Keratinocyte (primary cell): ENCODE data around the gene C3orf20. TPM values are rescaled to one million over a fixed set of nuclear protein-coding genes. Genes with fewer than 3 reads are reported as not detected.

Source experiments
- DNase-seq: peaks from one replicate; pipeline ENCODE4 v3.0.0-alpha.2; 2011; ENCODE audit warnings: low read depth, missing footprints, low spot score
- FAIRE-seq: peaks from 2 replicates; lab custom pipeline; 2011; peaks lifted over from hg19 to GRCh38; lab: Jason Lieb, UNC
- H2AFZ ChIP-seq: 2 replicates; pipeline ENCODE4 v1.6.0; 2012; ENCODE audit warnings: low read length, control low read depth, inconsistent platforms; ENCODE audit not compliant: control insufficient read depth
- H3K27ac ChIP-seq: 2 replicates; pipeline ENCODE4 v1.5.1; 2011; ENCODE audit warnings: low read length; ENCODE audit not compliant: control insufficient read depth, insufficient read depth
- H3K27me3 ChIP-seq: 3 replicates; pipeline ENCODE4 v1.6.0; 2011; ENCODE audit warnings: low read length; ENCODE audit not compliant: control insufficient read depth, insufficient read depth; ENCODE audit errors: extremely low read depth
- H3K36me3 ChIP-seq, 2 experiments: 2 replicates in 1 of 2; 3 replicates in 1 of 2; pipeline ENCODE4 v1.5.1; 2011; ENCODE audit warnings: low read length in 2 of 2, mild to moderate bottlenecking in 1 of 2; ENCODE audit not compliant: control insufficient read depth in 2 of 2, insufficient read depth in 2 of 2; ENCODE audit errors: extremely low read depth in 1 of 2
- H3K4me1 ChIP-seq: 3 replicates; pipeline ENCODE4 v1.5.1; 2011; ENCODE audit warnings: low read length; ENCODE audit not compliant: control insufficient read depth, insufficient read depth; ENCODE audit errors: extremely low read depth
- H3K4me2 ChIP-seq: 3 replicates; pipeline ENCODE4 v1.6.0; 2011; ENCODE audit warnings: low read depth, low read length; ENCODE audit not compliant: control insufficient read depth, insufficient read depth; ENCODE audit errors: extremely low read depth
- H3K4me3 ChIP-seq, 3 experiments: fragments of 200-600 bp in 1 of 3; sonication (generic) in 1 of 3; 2 replicates in 2 of 3; 3 replicates in 1 of 3; pipeline ENCODE4 v1.5.1; 2011 to 2016; ENCODE audit warnings: low read length in 3 of 3, mild to moderate bottlenecking in 3 of 3, control low read depth in 2 of 3, inconsistent platforms in 1 of 3, low read depth in 1 of 3, mixed read lengths in 1 of 3, mixed run types in 1 of 3, moderate library complexity in 1 of 3; ENCODE audit not compliant: control insufficient read depth in 2 of 3, insufficient read depth in 2 of 3; ENCODE audit errors: extremely low read depth in 1 of 3
- H3K79me2 ChIP-seq: 2 replicates; pipeline ENCODE4 v1.6.0; 2012; ENCODE audit warnings: low read length; ENCODE audit not compliant: control insufficient read depth, insufficient read depth
- H3K9ac ChIP-seq: 3 replicates; pipeline ENCODE4 v1.6.0; 2011; ENCODE audit warnings: low read length; ENCODE audit not compliant: control insufficient read depth, insufficient read depth; ENCODE audit errors: extremely low read depth
- H3K9me1 ChIP-seq: 3 replicates; pipeline ENCODE4 v1.6.0; 2011; ENCODE audit warnings: low read length; ENCODE audit not compliant: control insufficient read depth, insufficient read depth; ENCODE audit errors: extremely low read depth
- H3K9me3 ChIP-seq: 2 replicates; pipeline ENCODE4 v1.5.1; 2012; ENCODE audit warnings: low read depth, low read length; ENCODE audit not compliant: control insufficient read depth
- H4K20me1 ChIP-seq: 3 replicates; pipeline ENCODE4 v1.6.0; 2011; ENCODE audit warnings: low read length; ENCODE audit not compliant: control insufficient read depth, insufficient read depth; ENCODE audit errors: extremely low read depth
- EZH2 ChIP-seq: IDR thresholded peaks from one replicate; pipeline ENCODE4 v1.6.1; 2012; ENCODE audit warnings: inconsistent platforms, mild to moderate bottlenecking, low read length, moderate library complexity
- dilution Hi-C: fragments of 300-500 bp; cut with MboI; formaldehyde crosslinking; loops from one replicate; pipeline ENCODE4 v1.7.0; 2020; ENCODE audit warnings: low sequenced_read_pairs; ENCODE audit not compliant: extremely low pct_ligation_motif_present
- polyA plus RNA-seq, 5 experiments: library from polyadenylated mRNA; depleted of rRNA in 3 of 5; stranded (reverse) in 3 of 5; stranded (forward) in 1 of 5; unstranded in 1 of 5; fragments of >200 nt; gene quantifications; 1 replicate in 1 of 5; 2 replicates in 3 of 5; 3 replicates in 1 of 5; pipeline versions ENCODE4 v1.2.1 to v1.2.3, GENCODE V29; 2011 to 2012; ENCODE audit warnings: missing spikeins in 2 of 5, low read depth in 1 of 5, low replicate concordance in 1 of 5
- TF ChIP-seq, protein P1 (sequence below), 3 experiments: IDR thresholded peaks in 1 of 3; conservative IDR thresholded peaks in 1 of 3; optimal IDR thresholded peaks in 1 of 3; 2 replicates in 2 of 3; 3 replicates in 1 of 3; pipeline versions ENCODE3 to v1.5.1; 2011; ENCODE audit warnings: low read length in 3 of 3, mild to moderate bottlenecking in 3 of 3, moderate library complexity in 2 of 3, control low read depth in 1 of 3, inconsistent platforms in 1 of 3; ENCODE audit not compliant: insufficient read depth in 2 of 3; ENCODE audit errors: extremely low read depth in 1 of 3

The C3orf20 gene
- polyA plus RNA-seq, 1 donor (not counting 4 experiments of a cell fraction or from before 2014, with no cell fraction given) = not detected

DNA sequence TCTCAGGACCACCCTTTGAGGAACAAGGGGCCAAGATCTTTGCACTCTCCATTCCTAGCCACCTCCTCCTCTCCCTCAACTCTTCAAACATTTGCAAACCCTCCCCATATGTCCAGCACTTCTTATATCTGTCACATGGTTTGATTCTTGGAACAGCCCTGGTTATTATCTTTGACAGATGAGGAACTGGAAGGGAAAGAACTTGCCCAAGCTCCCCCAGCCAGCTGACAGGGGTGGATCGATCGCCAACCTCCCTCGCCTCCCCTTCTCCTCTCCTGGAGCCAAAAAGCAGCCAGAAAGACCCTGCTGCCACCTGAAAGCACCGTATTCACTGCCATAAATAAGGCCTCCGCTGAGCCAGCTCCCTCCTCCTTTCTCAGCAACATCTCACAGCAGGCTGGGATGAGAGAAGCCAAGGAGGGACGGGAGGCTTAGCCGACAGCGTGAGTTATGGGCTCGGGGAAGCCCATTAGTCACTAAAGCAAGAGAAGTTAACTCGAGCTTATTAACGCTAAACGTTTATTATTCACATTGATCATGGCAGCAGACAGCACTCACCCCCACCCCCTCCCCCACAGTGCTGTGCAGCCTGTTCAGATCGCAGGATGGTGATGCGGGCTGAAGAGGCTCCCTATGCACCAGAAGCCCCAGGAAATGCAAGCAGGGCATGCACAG lies 121.6 kb downstream of the C3orf20 start:
- Histone ChIP-seq H3K9ac (no peak overlapping the region), H3K27ac (no peak overlapping the region), H3K27me3 (peaks cover 18% of the 10 kb centered on the region), H3K9me3 (no peaks in the 10 kb centered on the region), H3K4me2 (no peak overlapping the region), H3K79me2 (no peaks in the 10 kb centered on the region), H3K36me3 (no peaks in the 10 kb centered on the region), H2AFZ (no peak overlapping the region), H3K4me1 (no peaks in the 10 kb centered on the region), H4K20me1 (no peaks in the 10 kb centered on the region), H3K9me1 (no peaks in the 10 kb centered on the region), H3K4me3 (no peak overlapping the region)
- no peak for DNase-seq
- FAIRE-seq = no peak
- dilution Hi-C loops = no loop called here
- TF ChIP-seq, protein P1, sequence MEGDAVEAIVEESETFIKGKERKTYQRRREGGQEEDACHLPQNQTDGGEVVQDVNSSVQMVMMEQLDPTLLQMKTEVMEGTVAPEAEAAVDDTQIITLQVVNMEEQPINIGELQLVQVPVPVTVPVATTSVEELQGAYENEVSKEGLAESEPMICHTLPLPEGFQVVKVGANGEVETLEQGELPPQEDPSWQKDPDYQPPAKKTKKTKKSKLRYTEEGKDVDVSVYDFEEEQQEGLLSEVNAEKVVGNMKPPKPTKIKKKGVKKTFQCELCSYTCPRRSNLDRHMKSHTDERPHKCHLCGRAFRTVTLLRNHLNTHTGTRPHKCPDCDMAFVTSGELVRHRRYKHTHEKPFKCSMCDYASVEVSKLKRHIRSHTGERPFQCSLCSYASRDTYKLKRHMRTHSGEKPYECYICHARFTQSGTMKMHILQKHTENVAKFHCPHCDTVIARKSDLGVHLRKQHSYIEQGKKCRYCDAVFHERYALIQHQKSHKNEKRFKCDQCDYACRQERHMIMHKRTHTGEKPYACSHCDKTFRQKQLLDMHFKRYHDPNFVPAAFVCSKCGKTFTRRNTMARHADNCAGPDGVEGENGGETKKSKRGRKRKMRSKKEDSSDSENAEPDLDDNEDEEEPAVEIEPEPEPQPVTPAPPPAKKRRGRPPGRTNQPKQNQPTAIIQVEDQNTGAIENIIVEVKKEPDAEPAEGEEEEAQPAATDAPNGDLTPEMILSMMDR (optimal IDR thresholded peaks at IDR 0.05 in 1 of 3, IDR thresholded peaks at IDR 0.05 in 1 of 3, conservative IDR thresholded peaks at IDR 0.05 in 1 of 3; ENCODE audit: extremely low read depth in 1 of 3, insufficient read depth in 2 of 3, low read length in 3 of 3) = no peak
- TF ChIP-seq EZH2 = no peak

- DNase-seq (no peak), FAIRE-seq (no peak)
- no peaks in the 10 kb centered on the region for H3K4me1 ChIP-seq
- H3K27me3 ChIP-seq = peaks cover 21% of the 10 kb centered on the region
- H2AFZ ChIP-seq = no peak overlapping the region
- H3K79me2 ChIP-seq = no peaks in the 10 kb centered on the region
- H3K9ac ChIP-seq = no peak overlapping the region
- no peaks in the 10 kb centered on the region for H4K20me1 ChIP-seq
- H3K4me3 ChIP-seq = no peak overlapping the region
- dilution Hi-C loops = no loop called here
- H3K36me3 ChIP-seq = no peaks in the 10 kb centered on the region
- no peak overlapping the region for H3K4me2 ChIP-seq
- H3K27ac ChIP-seq = no peak overlapping the region
- H3K9me3 ChIP-seq = no peaks in the 10 kb centered on the region
- H3K9me1 ChIP-seq = no peaks in the 10 kb centered on the region
- TF ChIP-seq, protein P1 (optimal IDR thresholded peaks at IDR 0.05 in 1 of 3, IDR thresholded peaks at IDR 0.05 in 1 of 3, conservative IDR thresholded peaks at IDR 0.05 in 1 of 3; ENCODE audit: extremely low read depth in 1 of 3, insufficient read depth in 2 of 3, low read length in 3 of 3) = no peak
- no peak for TF ChIP-seq EZH2
Observed at GRCh38 chr3:14797731-14798130, 122.8 kb downstream of the C3orf20 start.
